OCI-LY7 (cell line): ENCODE results near the gene FOS. TPM values are rescaled to one million over a fixed set of nuclear protein-coding genes. Genes with fewer than 3 reads are reported as not detected.

Experiments used
- BruUV-seq: library from RNA; stranded (reverse); fragments of 400-500 nt; replicated peaks from 2 replicates; lab custom pipeline; 2021; lab: Mats Ljungman, UMichigan
- CTCF ChIA-PET: fragments of 300-600 bp; sonication (Branson Sonifier 250); formaldehyde crosslinking; loops from one replicate; lab custom pipeline; 2022; ENCODE audit warnings: antibody characterized with exemption; ENCODE audit not compliant: unreplicated experiment; lab: Charles Lee
- POLR2A ChIA-PET: fragments of 300-600 bp; sonication (Branson Sonifier 250); formaldehyde crosslinking; loops from one replicate; lab custom pipeline; 2022; ENCODE audit warnings: antibody characterized with exemption; lab: Charles Lee
- DNase-seq: peaks from one replicate; pipeline ENCODE4 v3.0.0-alpha.2; 2015; ENCODE audit warnings: low spot score
- H2AFZ ChIP-seq: fragments of 200-600 bp; sonication (generic), shearing (Covaris generic); 2 replicates; pipeline ENCODE4 v1.6.1; 2014; ENCODE audit warnings: mild to moderate bottlenecking, antibody characterized with exemption, low read length, moderate library complexity
- H3K27ac ChIP-seq: fragments of 200-600 bp; sonication (generic); 2 replicates; pipeline ENCODE4 v1.5.1; 2014; ENCODE audit warnings: mixed run types, low read depth, mild to moderate bottlenecking, moderate library complexity, low read length, inconsistent platforms; ENCODE audit not compliant: poor library complexity, severe bottlenecking
- H3K36me3 ChIP-seq: fragments of 200-600 bp; sonication (generic); 2 replicates; pipeline ENCODE4 v1.6.1; 2014; ENCODE audit warnings: mild to moderate bottlenecking, antibody characterized with exemption, low read length, moderate library complexity, mixed read lengths; ENCODE audit not compliant: insufficient read depth
- H3K4me1 ChIP-seq: fragments of 200-600 bp; sonication (generic); 2 replicates; pipeline ENCODE4 v1.5.1; 2014; ENCODE audit warnings: mild to moderate bottlenecking, low read length; ENCODE audit not compliant: insufficient read depth, poor library complexity, severe bottlenecking
- H3K4me2 ChIP-seq: fragments of 200-600 bp; sonication (generic); 2 replicates; pipeline ENCODE4 v1.6.1; 2014; ENCODE audit warnings: mild to moderate bottlenecking, low read length
- H3K4me3 ChIP-seq: fragments of 200-600 bp; sonication (generic); 2 replicates; pipeline ENCODE4 v1.5.1; 2014; ENCODE audit warnings: mild to moderate bottlenecking, low read depth, low read length; ENCODE audit not compliant: poor library complexity, severe bottlenecking
- H3K79me2 ChIP-seq: fragments of 200-600 bp; sonication (generic); 2 replicates; pipeline ENCODE4 v1.6.1; 2016; ENCODE audit warnings: low read depth, mild to moderate bottlenecking, low read length, moderate library complexity, mixed read lengths; ENCODE audit not compliant: insufficient read depth
- H3K9me2 ChIP-seq: fragments of 200-600 bp; sonication (generic); 2 replicates; pipeline ENCODE4 v1.6.1; 2016; ENCODE audit warnings: mild to moderate bottlenecking, low read length, mixed read lengths; ENCODE audit not compliant: insufficient read depth
- H3K9me3 ChIP-seq: fragments of 200-600 bp; sonication (generic); 2 replicates; pipeline ENCODE4 v1.6.1; 2014; ENCODE audit warnings: mild to moderate bottlenecking, mixed run types, low read length, mixed read lengths
- H4K20me1 ChIP-seq: fragments of 200-600 bp; sonication (generic); 2 replicates; pipeline ENCODE4 v1.6.1; 2014; ENCODE audit warnings: mild to moderate bottlenecking, antibody characterized with exemption, low read length, moderate library complexity, mixed read lengths; ENCODE audit not compliant: insufficient read depth
- EZH2phosphoT487 ChIP-seq: fragments of 200-600 bp; sonication (generic); IDR thresholded peaks from 2 replicates; pipeline ENCODE4 v1.6.1; 2018; ENCODE audit warnings: low read depth, borderline replicate concordance, mild to moderate bottlenecking, mixed run types, antibody characterized with exemption, low read length, moderate library complexity, mixed read lengths
- intact Hi-C: fragments of 100-400 bp; cut with micrococcal nuclease; formaldehyde crosslinking; loops from one replicate; pipeline ENCODE4 v1.10.0; 2022; ENCODE audit not compliant: unreplicated experiment
- total RNA-seq, 2 experiments: library from RNA; depleted of rRNA in 1 of 2; stranded (reverse); fragments of >200 nt in 1 of 2; shearing (Covaris generic) in 1 of 2; gene quantifications; 2 replicates each; pipeline ENCODE4 v1.2.3, GENCODE V29; 2014 to 2022
- TF ChIP-seq, protein P1 (sequence below): fragments of 200-600 bp; sonication (generic); conservative IDR thresholded peaks from 2 replicates; pipeline ENCODE4 v1.5.1; 2014; ENCODE audit warnings: mild to moderate bottlenecking, antibody characterized with exemption, low read length, moderate library complexity, mixed read lengths

Gene FOS
- total RNA-seq, 2 experiments from 2014 or later: 3.3 to 16.9 TPM

DNA sequence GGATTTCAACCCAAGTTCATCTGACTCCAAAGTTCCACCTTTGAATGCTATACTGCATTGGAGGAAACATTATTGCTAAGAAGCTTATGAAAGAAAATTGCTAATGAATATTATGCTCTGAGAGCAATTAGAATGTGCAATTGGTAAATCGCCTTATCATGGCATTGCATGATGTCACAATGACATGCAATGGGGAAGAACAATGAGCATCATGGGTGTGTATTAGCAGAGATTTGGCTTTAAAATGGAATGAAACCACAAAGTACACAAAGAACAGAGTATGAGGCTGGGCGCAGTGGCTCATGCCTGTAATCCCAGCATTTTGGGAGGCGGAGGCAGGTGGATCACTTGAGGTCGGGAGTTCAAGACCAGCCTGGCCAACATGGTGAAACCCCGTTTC is 34.7 kb downstream of the FOS start:
- peaks cover 14% of the 10 kb centered on the region for H3K4me1 ChIP-seq
- TF ChIP-seq, protein P1, sequence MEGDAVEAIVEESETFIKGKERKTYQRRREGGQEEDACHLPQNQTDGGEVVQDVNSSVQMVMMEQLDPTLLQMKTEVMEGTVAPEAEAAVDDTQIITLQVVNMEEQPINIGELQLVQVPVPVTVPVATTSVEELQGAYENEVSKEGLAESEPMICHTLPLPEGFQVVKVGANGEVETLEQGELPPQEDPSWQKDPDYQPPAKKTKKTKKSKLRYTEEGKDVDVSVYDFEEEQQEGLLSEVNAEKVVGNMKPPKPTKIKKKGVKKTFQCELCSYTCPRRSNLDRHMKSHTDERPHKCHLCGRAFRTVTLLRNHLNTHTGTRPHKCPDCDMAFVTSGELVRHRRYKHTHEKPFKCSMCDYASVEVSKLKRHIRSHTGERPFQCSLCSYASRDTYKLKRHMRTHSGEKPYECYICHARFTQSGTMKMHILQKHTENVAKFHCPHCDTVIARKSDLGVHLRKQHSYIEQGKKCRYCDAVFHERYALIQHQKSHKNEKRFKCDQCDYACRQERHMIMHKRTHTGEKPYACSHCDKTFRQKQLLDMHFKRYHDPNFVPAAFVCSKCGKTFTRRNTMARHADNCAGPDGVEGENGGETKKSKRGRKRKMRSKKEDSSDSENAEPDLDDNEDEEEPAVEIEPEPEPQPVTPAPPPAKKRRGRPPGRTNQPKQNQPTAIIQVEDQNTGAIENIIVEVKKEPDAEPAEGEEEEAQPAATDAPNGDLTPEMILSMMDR: no peak
- no peak for TF ChIP-seq EZH2phosphoT487
- DNase-seq: no peak
- ChIA-PET CTCF (no interaction called here), POLR2A (interaction anchor here (0.7 to 1.1 kb wide), 2 partner anchors 10 to 182 kb away, joined by 3 read pairs; no protein-coding TSS in a partner anchor)
- H3K4me3 ChIP-seq: no peak overlapping the region
- no peak overlapping the region for H2AFZ ChIP-seq
- no peak overlapping the region for H3K4me2 ChIP-seq
- no peaks in the 10 kb centered on the region for H3K79me2 ChIP-seq
- intact Hi-C loops: no loop called here
- no peaks in the 10 kb centered on the region for H3K9me3 ChIP-seq
- H3K9me2 ChIP-seq: no peaks in the 10 kb centered on the region
- H4K20me1 ChIP-seq: no peaks in the 10 kb centered on the region
- H3K27ac ChIP-seq: no peak overlapping the region
- H3K36me3 ChIP-seq: no peaks in the 10 kb centered on the region
- no TSS peak for BruUV-seq

DNA sequence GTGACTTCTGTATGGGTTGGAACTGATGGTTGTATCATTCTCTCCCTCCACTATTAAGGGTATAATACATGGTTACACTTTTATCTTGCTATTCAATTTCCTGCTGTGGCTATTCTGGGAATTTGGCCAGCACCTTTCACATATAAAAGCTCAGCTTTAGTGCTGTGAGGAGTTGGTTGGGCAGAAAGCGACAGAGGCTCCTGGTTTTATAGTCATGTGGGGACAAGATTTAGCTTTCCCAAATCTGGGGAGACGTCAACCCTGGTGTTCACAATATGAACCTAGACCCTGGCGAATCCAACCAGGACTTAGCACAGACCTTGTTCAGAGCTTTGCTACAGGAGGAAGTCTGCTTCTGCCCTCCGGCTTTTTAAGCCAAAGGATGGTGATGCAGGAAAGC is 36.5 kb downstream of the FOS start:
- POLR2A ChIA-PET: no interaction called here

DNA sequence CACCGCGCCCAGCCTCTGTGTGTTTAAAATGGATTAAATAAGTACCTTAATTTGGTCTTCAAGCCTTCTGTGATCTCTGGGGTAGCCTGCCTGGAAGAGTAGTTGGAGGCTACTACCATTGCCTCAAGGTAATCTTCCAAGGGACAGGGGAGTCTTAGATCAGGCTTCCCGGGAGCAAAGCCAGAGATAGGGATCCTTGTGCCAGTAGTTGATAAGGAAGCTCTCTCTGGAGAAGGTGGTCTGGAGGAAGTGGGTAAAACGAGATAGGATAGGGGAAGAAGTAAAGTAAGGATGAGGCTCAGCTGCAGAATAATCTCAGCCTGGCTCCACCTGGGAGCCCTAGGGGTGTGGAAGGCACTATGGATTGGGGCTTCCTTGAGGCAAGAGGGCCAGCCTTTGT is 38.5 kb downstream of the FOS start:
- H3K4me3 ChIP-seq: no peak overlapping the region
- no peaks in the 10 kb centered on the region for H3K9me2 ChIP-seq
- no peaks in the 10 kb centered on the region for H4K20me1 ChIP-seq
- no peaks in the 10 kb centered on the region for H3K9me3 ChIP-seq
- no peaks in the 10 kb centered on the region for H3K36me3 ChIP-seq
- DNase-seq: no peak
- H3K79me2 ChIP-seq: no peaks in the 10 kb centered on the region
- H3K4me2 ChIP-seq: no peak overlapping the region
- ChIA-PET CTCF (no interaction called here), POLR2A (no interaction called here)
- no peak for TF ChIP-seq EZH2phosphoT487
- TF ChIP-seq, protein P1: no peak
- H2AFZ ChIP-seq: no peak overlapping the region
- no peak overlapping the region for H3K27ac ChIP-seq
- H3K4me1 ChIP-seq: peaks cover 5% of the 10 kb centered on the region
- intact Hi-C loops: no loop called here
- no TSS peak for BruUV-seq

More for the DNA sequence above, 36.5 kb downstream of the FOS start:
- DNase-seq: no peak
- intact Hi-C loops: no loop called here
- BruUV-seq: no TSS peak
- Histone ChIP-seq H4K20me1 (no peaks in the 10 kb centered on the region), H3K9me2 (no peaks in the 10 kb centered on the region), H3K9me3 (no peaks in the 10 kb centered on the region), H3K4me1 (peaks cover 13% of the 10 kb centered on the region), H3K79me2 (no peaks in the 10 kb centered on the region), H3K36me3 (no peaks in the 10 kb centered on the region), H2AFZ (no peak overlapping the region), H3K27ac (no peak overlapping the region), H3K4me2 (no peak overlapping the region), H3K4me3 (no peak overlapping the region)
- CTCF ChIA-PET: no interaction called here
- TF ChIP-seq, protein P1: no peak
- no peak for TF ChIP-seq EZH2phosphoT487
